Stimulated activated CD4-positive, alpha-beta T cell treated with anti-CD3 and anti-CD28 coated beads, Interleukin-12 subunit alpha, Interleukin-12 subunit beta, amount 100 ng/mL, for 24 hours (primary cell): ENCODE results near the gene BIRC7.

ENCODE experiments used
- DNase-seq, 2 experiments: peaks; one replicate each; pipeline ENCODE4 v3.0.0-alpha.2; 2020; ENCODE audit warnings: low read depth in 2 of 2

BIRC7 gene

GRCh38 chr20:63235399-63235983, at the start of gene BIRC7:
Gene BIRC7, plus strand, starts transcription at chr20:63235905. Its CDS starts 192 bp downstream, at chr20:63236097.
- no peak for DNase-seq

GRCh38 chr20:63186084-63186483, 49.6 kb upstream of the BIRC7 start:
- DNase-seq: no peak

DNA sequence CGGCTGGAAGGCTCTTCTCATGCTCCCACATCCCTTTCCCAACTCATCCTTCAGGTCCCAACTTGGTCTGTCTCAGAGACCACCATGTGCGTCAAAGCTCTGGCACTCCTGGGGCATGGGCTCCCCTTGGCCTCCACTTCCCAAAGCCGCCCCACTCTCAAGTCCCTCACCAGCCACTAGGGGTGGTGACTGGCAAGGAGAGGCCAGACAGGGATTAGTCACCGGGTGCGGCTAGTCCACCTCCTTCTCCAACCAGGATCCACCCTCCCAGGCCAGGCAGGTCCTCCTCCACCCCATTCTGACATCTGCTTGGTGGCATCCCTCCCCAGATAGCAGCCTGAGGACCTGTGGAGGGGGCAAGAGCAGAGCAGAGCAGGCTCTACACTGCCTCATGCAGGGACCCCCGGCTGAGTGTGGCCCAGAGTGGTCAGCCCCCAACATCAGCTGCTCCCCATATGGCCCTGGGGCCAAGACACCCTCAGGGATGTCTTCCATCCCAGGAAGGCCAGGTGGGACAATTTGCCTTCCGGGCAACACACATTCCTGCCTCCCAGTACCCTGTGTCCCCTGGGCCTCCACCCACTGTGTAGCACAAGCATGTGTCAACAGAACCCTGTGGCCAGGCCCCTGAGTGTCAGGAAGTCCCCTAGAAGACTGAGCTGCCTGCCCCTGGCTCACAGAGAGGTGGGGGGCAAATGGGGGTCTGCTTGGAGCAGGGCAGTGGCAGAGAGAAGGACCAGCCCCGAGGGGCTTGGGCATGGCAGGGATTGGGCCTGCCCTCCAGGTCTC, 49.0 kb upstream of the BIRC7 start:
- no peak for DNase-seq

DNA sequence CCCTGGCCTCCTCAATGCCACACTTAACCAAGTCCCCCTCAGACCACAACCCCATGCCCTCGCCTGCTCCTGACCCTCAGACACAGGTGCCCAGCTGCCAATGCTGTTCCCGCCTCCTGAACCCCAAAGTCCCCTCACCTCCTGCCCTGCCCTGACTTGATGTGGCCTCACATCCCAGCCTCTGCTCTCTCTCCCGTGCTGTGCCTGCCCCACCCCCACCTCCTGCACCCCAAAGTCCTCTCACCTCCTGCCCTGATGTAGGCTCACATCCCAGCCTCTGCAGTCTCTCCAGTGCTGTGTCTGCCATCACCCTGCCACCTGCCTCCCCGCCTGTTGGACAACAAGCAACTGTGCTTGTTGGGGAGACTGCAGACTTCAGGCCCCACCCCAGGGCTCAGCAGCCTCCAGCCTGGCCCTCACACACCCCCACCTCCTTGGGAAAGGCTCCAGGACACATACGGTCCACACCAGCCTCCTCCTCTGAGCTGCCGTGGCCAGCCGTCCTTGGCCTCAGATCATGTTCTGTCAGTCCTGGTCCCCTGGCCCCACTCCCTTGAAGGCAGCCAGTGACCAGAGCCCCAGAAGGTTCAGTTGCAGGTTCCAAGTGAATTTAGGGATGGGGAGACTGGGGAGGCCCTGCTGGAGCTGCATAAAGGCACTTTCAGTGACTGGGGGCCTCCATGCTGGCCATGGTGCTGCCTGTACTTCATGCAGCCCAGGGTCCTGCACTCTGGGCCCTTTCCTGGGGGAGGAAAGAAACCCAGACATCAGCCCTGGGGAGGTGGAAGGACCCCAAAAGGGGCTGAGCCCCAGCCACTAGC, 48.2 kb upstream of the BIRC7 start:
- no peak for DNase-seq

DNA sequence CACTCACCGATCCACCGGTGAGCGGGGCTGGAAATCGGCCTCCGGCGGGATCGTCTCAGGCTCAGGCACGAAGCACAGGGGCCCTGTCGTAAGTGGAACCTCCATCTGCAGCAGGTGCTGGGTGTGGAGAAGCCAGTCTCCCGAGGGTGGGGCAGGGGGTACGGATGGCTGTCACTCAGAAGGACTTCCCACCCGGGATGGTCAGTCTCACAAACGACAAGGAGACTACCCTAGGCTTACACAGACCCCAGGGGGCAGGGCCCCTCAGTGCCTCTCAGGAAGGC, 47.6 kb upstream of the BIRC7 start:
- DNase-seq: no peak

DNA sequence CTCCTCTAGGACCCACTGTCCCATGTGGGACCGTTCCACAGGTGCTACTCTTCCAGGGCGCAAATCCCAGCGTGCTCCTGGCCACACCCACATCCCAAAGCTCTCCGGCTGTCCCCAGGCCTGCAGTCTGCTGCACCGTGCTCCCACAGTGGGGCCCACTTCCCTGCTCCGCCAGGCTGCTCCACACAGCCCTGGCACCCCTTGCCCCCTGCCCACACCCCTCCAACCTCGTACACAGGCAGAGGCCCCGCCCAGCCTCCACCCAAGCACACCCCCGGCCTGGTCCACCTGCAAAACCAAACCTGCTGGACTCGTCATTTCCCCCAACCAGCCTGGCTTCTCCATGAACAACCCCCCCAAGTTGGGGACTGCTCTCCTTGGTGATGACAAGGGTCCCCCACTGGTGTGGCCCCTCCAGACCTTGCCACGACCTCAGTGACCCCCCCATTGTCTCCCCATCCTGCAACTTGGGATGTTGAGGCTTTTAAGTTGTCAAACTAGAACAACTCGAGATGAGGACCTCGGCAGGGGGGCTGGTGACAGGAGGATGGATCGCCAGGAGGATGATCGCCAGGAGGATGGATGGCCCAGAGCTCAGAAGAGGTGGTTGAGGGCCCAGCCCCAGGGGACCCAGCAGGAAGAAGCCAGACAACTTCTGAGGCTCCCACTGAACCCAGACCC, 46.9 kb upstream of the BIRC7 start:
- no peak for DNase-seq

DNA sequence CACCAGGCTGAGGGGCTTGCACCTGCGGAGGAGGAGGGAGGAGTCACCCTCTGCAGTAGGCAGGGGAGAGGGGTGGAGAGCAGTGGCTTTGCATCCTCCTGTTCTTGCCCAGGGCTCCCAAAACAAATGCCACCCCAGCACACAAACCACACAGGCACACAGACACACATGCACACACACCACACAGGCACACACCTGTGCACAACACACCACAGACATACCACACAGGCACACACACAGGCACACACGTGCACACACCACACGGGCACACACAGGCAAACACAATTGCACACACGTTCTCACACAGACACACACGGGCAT, 46.4 kb upstream of the BIRC7 start:
- no peak for DNase-seq

DNA sequence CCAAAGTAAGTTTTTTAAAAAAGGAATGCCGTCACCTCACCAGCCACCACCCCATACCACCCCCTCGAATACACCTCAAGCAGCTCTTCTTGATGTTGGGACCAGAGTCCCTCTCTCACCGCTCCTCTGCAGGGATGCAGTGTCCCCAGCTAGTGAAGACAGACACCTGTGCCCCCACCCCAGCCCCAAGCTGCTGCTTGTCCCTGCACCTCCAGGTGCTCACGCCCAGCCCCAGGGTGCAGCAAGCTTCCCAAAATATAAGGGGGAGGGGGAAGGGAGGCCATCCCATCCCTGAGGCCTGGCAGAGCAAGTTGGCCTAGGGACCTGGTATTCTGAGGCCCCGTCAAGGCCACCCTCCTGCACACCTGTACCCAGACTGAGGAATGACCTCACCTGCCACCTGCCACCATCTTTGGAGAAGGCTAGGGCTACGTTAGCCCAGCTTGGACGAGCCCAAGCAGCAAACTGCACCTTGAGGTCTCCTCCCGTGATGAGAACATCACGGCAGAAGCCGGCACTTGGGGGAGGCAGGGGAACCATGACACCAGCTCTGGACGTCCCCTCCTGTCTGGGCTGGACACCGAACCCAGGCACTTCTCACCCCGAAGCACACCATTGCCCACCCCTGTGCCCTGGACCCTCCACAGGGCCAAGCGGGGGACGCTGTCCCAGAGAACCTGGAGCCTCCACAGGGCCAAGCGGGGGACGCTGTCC, 45.7 kb upstream of the BIRC7 start:
- no peak for DNase-seq

GRCh38 chr20:63190828-63191227, 44.9 kb upstream of the BIRC7 start:
- DNase-seq: no peak

DNA sequence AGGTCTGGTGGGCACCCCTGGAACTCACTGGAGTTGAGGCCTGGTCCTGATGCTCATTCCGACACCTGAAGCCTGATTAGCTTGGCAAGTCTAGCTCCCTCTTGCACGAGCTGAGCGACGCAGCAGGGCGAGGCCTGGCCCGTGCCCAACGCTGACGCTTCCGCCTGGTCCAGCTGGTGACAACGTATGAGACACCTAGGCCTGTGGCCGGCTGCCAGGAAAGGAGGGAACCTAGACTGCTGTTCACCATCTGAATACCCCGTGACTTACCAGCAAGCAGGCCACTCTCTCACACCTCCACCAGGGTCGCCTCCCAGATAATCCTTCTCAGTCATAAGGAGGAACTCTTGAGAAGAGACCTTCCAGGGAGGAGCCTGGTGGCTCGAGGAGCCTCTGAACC, 44.3 kb upstream of the BIRC7 start:
- no peak for DNase-seq

GRCh38 chr20:63192721-63193120, 43.0 kb upstream of the BIRC7 start:
- DNase-seq: no peak

GRCh38 chr20:63194007-63194796, 41.5 kb upstream of the BIRC7 start:
- DNase-seq: no peak

- DNase-seq: no peak
These were observed 40.9 kb upstream of the BIRC7 start for GRCh38 chr20:63194797-63195173.

- no peak for DNase-seq
These were observed 38.8 kb upstream of the BIRC7 start for GRCh38 chr20:63196768-63197470.

DNA sequence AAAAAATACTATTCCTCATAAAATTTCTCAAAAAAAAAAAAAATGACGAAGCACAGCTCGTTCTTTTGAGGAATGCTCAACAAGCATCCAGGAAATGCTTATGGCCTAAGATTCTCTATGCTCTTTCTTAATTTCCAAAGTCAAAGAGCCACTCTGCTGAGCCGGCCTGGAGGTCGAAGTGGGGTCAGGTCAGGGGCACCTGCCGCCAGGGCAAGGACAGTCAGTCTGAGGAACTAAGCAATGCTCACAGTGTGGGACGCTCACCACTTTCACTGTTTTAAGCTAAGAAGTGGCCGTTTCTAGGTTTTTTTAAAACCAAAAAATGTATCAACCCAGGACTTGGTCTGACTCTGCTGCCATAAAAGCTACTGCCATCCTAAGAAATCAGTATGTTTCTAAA, 37.1 kb upstream of the BIRC7 start:
- DNase-seq: no peak

DNA sequence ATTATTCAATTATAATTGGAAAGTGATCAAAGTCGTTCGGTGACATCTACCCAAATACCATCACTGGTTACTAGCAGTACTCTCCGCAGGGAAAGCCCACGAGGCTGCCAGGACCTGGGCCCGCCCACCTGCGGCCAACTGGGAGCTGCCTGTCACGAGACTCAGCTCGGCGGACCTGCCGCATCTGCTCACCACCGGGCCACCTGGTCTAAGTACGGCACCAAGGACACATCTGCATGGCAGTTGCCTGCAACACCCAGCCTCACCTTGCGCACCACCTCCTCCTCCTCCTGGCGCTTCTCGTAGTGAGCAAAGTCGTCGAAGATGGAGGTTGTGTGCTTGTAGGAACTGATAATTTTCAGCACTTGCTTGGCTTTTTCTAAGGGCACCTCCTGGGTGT, 33.7 kb upstream of the BIRC7 start:
- no peak for DNase-seq

GRCh38 chr20:63202811-63203526, 32.7 kb upstream of the BIRC7 start:
- DNase-seq: no peak

DNA sequence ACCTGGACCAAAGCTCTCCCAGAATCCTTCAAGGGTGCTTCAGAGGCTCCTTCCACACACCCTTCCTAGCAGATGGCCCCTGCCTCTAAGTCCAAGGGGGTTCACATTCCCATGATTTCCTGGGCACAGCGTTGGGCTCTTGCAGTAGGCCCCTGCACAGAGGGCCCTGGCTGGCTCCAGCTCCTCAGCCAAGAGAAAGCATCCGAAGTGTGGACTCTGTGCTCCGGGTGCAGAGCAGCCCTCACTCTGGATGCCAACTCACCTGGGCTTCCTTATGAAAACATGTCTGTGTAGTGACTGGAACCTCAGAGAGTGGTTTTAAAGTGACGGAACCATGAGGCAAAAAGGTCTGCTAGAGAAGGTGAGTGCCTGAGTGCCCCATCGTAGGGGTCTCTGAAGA, 31.3 kb upstream of the BIRC7 start:
- DNase-seq: no peak

DNA sequence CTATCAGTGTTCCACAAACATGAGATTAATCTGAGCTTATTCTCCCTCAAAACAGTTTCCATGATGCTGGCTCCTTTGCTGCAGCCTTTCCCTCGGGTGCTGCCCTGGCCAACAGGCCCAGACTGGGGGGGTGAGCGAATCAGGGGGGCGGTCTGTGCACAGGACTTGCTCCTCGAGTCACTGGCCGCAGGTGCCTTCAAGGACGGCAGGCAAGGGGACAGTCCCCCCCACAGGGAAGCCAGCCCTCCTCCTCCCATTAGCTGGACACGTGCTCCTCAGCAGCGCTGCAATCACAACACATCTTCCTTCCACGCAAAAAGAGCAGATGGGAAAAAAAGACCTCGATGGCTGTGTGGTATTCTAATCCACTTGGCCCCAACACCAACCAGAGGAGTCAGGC, 29.8 kb upstream of the BIRC7 start:
- DNase-seq: no peak

DNA sequence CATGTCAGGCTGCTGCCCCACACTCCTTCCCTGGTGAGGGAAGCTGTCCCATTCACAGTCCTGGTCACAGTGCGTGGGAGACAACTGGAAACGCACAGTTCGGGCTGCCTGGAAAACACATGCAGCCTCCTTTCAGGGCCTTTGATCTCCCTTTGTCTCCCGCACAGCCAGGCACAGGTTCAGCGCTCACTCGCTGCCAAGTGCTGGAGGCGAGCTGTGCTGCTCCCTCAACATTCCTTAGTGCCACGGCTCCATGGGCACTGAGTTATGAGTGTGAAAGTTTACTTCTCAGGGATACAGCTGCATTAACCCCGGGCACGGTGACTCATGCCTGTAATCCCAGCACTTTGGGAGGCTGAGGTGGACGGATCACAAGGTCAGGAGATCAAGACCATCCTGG, 28.8 kb upstream of the BIRC7 start:
- DNase-seq: no peak
